Skeletal muscle satellite cell (primary cell): Measurements from ENCODE around the gene SPATA2L. TPM values are rescaled to one million over a fixed set of nuclear protein-coding genes. Genes with fewer than 3 reads are reported as not detected.
A peak's percentile ranks its signal among the peaks of the same experiment; 100 is the strongest.

ENCODE experiments used
- H3K27me3 ChIP-seq: 2 replicates; pipeline ENCODE4 v1.7.0; 2013; ENCODE audit warnings: low read length; ENCODE audit not compliant: control insufficient read depth, insufficient read depth
- H3K36me3 ChIP-seq: 2 replicates; pipeline ENCODE4 v1.7.0; 2013; ENCODE audit warnings: mild to moderate bottlenecking, control low read depth, low read length; ENCODE audit not compliant: insufficient read depth
- H3K4me1 ChIP-seq: 2 replicates; pipeline ENCODE4 v1.7.0; 2013; ENCODE audit warnings: low read length; ENCODE audit not compliant: control insufficient read depth, insufficient read depth
- H3K4me2 ChIP-seq: 2 replicates; pipeline ENCODE4 v1.7.0; 2013; ENCODE audit warnings: mild to moderate bottlenecking, low read length
- H3K4me3 ChIP-seq: 2 replicates; pipeline ENCODE4 v1.7.0; 2013; ENCODE audit warnings: low read length
- H3K9ac ChIP-seq: 2 replicates; pipeline ENCODE4 v1.7.0; 2013; ENCODE audit warnings: mild to moderate bottlenecking, low read depth, low read length, moderate library complexity
- H3K9me3 ChIP-seq: replicated peaks from 2 replicates; pipeline ENCODE4 v1.7.0; 2013; ENCODE audit warnings: mild to moderate bottlenecking, control low read depth, low read length
- total RNA-seq: library from RNA; depleted of rRNA; stranded (reverse); fragments of >200 nt; gene quantifications from 2 replicates; pipeline ENCODE4 v1.2.3, GENCODE V29; 2012; rRNA removed

The SPATA2L gene, protein sequence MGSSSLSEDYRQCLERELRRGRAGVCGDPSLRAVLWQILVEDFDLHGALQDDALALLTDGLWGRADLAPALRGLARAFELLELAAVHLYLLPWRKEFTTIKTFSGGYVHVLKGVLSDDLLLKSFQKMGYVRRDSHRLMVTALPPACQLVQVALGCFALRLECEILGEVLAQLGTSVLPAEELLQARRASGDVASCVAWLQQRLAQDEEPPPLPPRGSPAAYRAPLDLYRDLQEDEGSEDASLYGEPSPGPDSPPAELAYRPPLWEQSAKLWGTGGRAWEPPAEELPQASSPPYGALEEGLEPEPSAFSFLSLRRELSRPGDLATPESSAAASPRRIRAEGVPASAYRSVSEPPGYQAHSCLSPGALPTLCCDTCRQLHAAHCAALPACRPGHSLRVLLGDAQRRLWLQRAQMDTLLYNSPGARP
- 14.2 and 18.8 TPM in 2 replicates for total RNA-seq

DNA sequence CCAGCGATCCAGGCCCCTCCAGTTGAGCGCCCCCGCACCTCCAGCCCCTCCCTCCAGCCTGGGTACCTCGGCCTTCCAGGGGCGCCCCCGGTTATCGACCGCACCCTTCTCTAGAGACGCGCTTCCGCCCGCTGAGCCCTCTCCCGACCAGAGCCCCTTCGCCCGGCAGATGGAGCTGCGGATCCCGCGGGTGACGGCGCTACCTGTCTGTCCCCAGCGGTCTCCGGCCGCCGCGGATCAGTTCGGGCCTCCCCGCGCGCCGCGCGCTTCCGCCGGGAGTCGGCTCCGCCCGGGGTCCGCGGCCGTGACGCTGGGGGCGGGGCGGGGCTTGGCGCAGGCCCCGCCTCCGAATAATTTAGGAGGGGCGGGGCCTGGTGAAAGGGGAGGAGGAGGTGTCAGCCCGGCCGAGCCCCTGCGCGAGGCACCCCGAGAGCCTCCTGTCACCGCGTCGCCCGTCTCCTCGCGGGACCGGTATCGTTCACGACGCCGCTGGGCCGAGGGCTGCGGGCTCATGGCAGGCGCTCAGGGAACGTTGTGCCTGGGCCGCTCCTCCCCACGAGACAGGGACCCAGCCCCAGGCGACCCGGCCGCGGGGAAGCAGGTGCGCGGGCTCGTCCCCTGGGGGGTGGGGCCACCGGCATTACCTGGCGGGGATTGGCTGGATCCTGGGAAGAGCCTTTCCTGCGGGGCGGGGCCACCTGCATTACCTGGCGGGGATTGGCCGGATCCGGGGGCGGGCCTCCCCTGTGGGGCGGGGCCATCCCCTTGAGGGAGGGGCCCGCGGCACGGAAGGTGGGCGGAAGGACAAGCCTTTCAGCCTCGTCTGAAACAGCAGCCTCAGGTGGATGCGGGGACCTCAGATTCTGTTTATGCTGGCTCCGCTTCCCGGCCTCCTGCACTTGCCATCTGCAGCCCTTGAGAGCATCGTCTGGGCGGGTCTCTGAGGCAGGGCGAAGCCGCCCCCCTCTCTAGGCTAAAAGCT, at the start of gene SPATA2L:
Gene SPATA2L, minus strand, starts transcription at position 281 of the 982 bp plus-strand sequence. CDS start 473 bp downstream, outside the sequence.
- Histone ChIP-seq H3K9me3 (no peaks in the 10 kb centered on the region), H3K9ac (peak within 1 kb of the TSS; percentile 84), H3K27me3 (no peaks in the 10 kb centered on the region), H3K4me3 (peak within 1 kb of the TSS; percentile 88), H3K4me1 (peaks cover 26% of the 10 kb centered on the region), H3K36me3 (peaks cover 8% of the 10 kb centered on the region), H3K4me2 (peak within 1 kb of the TSS; percentile 89)

DNA sequence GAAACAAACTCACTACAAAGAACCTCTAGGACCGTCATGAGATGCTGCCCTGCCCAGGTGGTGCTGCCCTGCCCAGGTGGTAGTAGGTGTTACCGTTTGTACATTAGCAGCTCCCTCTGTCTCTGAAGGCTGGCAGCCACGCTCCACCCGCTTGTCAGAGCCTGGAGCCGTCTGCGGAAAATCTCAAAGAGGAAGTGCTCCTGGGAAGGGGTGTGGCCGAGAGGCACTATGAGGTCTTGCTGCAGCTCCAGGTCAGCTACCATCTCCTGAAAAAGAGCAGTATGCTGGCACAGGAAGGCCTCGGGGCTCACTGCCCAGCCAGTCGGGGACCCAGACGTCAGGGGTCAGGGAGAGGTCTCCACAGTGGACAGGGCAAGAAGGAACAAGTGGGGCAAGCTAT, 48.1 kb upstream of the SPATA2L start:
- Histone ChIP-seq H3K4me2 (no peak overlapping the region), H3K9ac (no peak overlapping the region), H3K36me3 (peaks cover 19% of the 10 kb centered on the region), H3K27me3 (no peaks in the 10 kb centered on the region), H3K9me3 (no peaks in the 10 kb centered on the region), H3K4me3 (no peak overlapping the region), H3K4me1 (no peaks in the 10 kb centered on the region)

DNA sequence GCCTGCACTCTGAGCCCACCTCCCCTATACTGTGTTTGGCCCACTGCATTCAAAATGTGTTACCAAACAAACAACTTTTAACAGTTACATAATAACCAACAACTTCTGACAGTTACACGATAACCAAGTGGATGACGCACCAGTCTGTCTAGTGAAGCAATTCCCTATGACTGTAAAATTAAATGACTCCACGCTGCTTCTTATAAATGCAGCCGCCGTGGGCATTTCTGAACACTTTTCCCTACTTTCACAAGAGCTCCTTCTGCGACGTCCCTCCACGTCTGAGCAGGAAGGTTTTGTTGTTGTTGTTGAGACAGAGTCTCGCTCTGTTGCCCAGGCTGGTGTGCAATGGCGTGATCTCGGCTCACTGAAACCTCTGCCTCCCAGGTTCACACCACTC, 47.4 kb upstream of the SPATA2L start:
- Histone ChIP-seq H3K36me3 (peaks cover 23% of the 10 kb centered on the region), H3K4me3 (no peak overlapping the region), H3K9ac (no peak overlapping the region), H3K9me3 (no peaks in the 10 kb centered on the region), H3K27me3 (no peaks in the 10 kb centered on the region), H3K4me2 (no peak overlapping the region), H3K4me1 (no peaks in the 10 kb centered on the region)

DNA sequence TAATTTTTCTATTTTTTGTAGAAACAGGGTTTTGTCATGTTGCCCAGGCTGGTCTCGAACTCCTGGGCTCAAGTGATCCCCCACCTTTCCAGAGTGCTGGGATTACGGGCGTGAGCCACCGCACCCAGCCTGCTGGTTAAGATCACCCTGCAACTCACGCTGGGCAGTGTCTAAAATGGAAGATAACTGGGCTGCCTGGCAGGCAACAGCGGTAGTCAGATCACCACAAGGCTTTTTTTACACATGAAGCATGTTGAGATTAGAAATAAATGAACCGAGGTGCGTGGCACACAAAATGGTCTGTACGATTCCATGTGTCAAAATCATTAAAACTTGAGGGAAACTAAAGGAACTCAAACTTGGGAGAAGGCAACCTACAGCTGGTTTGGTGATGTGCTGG, 46.6 kb upstream of the SPATA2L start:
- no peak overlapping the region for H3K4me3 ChIP-seq
- no peaks in the 10 kb centered on the region for H3K27me3 ChIP-seq
- H3K4me2 ChIP-seq, result no peak overlapping the region
- no peaks in the 10 kb centered on the region for H3K9me3 ChIP-seq
- peaks cover 23% of the 10 kb centered on the region for H3K36me3 ChIP-seq
- no peak overlapping the region for H3K9ac ChIP-seq
- H3K4me1 ChIP-seq, result no peaks in the 10 kb centered on the region

DNA sequence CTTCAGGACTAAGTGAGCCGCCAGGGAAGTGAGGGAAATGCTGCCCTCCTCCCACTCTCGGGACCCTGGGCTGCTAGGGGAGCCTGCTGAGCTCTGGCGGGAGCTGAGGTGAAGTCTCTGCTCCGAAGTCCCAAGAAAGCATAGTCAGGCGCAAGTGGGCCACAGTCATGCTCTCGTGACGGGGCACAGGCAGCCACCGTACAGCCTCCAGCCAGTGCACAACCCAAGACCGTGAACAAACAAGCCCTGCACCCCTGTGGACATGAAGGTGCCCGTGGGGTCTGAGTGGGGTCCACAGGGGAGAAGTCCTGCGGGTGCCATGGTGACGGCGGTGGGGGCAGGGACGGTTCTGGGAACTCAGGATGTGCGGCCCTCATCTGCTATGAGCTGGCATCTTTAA, 44.5 kb upstream of the SPATA2L start:
- Histone ChIP-seq H3K4me3 (no peak overlapping the region), H3K27me3 (no peaks in the 10 kb centered on the region), H3K9ac (no peak overlapping the region), H3K9me3 (no peaks in the 10 kb centered on the region), H3K4me1 (no peaks in the 10 kb centered on the region), H3K36me3 (peaks cover 25% of the 10 kb centered on the region), H3K4me2 (no peak overlapping the region)

DNA sequence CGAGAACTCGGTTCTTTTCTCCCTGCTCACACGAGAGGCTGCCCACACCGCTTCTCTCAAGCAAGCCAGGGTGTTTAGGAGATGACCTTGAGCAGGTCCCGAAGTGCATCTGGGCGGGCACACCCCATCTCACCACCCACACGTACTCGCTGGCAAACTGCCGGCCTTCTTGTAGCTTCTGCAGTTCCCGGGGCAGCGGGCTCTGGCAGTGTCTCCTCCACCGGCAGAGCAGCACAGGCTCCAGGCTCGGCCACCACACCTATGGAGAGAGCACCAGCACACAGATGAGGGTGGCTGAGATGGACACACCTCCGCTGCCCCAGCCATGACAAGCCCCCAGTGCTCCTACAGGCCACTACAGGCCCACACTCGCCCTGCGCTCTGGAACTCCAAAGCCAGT, 43.3 kb upstream of the SPATA2L start:
- H3K4me2 ChIP-seq, result no peak overlapping the region
- H3K4me1 ChIP-seq, result no peaks in the 10 kb centered on the region
- H3K36me3 ChIP-seq, result peaks cover 30% of the 10 kb centered on the region
- H3K27me3 ChIP-seq, result no peaks in the 10 kb centered on the region
- no peak overlapping the region for H3K9ac ChIP-seq
- H3K4me3 ChIP-seq, result no peak overlapping the region
- H3K9me3 ChIP-seq, result no peaks in the 10 kb centered on the region

DNA sequence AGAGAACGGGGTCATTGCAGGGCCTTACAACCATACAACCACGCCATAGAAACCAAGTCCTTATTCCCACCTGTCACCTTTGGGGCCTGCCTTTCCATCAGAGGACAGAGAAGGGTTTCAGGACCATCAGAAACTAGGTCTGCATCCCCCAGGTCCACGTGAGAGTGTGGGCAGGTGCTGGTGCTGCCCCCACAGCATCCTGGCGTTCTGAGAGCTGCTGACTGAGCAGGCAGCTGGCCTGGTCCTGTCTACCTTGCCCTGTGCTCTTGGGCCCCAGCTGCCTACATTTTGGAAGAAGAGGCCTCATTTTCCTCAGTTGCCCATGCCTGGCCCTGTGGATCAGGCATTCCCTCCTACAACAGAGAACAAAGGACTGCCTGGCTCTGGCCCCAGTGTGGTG, 41.4 kb upstream of the SPATA2L start:
- H3K4me1 ChIP-seq, result no peaks in the 10 kb centered on the region
- no peak overlapping the region for H3K4me2 ChIP-seq
- no peaks in the 10 kb centered on the region for H3K9me3 ChIP-seq
- no peak overlapping the region for H3K4me3 ChIP-seq
- no peak overlapping the region for H3K9ac ChIP-seq
- no peaks in the 10 kb centered on the region for H3K27me3 ChIP-seq
- peaks cover 39% of the 10 kb centered on the region for H3K36me3 ChIP-seq

DNA sequence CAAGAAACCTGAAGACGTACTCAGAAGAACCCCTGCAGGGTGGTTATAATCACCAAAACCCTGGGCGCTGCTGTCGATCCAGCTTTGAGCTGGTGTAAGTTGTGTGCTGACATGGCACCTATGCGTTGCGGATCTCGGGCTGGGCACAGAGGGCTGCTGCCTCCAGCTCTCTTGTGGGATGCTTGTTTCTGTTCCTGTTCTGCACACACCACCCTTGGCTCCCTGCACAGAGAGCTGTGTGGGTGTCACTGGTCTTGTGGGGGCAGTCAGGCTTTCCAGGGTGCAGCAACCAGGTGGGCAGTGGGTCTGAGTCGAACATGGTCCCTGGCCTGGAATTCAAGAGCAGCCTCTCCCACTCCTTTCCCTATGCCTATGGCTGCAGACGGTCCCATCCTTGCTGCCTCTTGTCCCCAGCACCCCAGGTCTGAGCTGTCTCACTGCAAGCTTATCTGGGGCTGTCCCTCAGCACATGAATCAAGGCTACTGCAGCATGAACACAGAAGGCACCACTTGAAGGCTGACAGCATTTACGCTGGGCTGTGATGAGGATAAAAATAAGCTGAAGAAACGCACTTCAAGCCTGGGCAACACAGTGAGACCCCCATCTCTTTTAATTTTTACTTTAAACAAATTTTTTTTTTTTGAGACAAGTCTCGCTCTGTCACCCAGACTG, 40.0 kb upstream of the SPATA2L start:
- Histone ChIP-seq H3K4me3 (no peak overlapping the region), H3K9ac (no peak overlapping the region), H3K4me2 (no peak overlapping the region), H3K9me3 (no peaks in the 10 kb centered on the region), H3K4me1 (no peaks in the 10 kb centered on the region), H3K36me3 (peaks cover 47% of the 10 kb centered on the region), H3K27me3 (no peaks in the 10 kb centered on the region)

DNA sequence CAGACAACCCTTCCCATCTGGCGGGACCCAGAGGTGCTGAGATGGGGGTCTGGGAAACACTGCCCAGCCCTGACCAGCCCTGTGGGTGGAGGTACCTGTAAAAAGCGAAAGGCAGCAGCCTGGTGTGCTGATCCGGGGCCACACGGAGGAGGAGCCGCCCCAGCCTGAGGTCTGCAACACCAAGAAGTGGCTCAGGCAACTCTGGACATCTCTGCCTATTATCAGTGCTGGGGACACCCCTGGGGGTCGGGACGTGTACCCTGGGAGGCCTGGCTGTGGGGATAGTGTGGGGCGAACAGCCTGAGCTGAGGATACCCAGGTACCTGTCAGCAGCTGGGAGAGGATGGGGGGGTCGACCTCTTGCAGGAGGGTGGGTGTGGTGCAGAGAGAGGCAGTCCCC, 37.9 kb upstream of the SPATA2L start:
- Histone ChIP-seq H3K4me1 (no peaks in the 10 kb centered on the region), H3K4me3 (no peak overlapping the region), H3K27me3 (no peaks in the 10 kb centered on the region), H3K9me3 (no peaks in the 10 kb centered on the region), H3K4me2 (no peak overlapping the region), H3K9ac (no peak overlapping the region), H3K36me3 (peaks cover 54% of the 10 kb centered on the region)

DNA sequence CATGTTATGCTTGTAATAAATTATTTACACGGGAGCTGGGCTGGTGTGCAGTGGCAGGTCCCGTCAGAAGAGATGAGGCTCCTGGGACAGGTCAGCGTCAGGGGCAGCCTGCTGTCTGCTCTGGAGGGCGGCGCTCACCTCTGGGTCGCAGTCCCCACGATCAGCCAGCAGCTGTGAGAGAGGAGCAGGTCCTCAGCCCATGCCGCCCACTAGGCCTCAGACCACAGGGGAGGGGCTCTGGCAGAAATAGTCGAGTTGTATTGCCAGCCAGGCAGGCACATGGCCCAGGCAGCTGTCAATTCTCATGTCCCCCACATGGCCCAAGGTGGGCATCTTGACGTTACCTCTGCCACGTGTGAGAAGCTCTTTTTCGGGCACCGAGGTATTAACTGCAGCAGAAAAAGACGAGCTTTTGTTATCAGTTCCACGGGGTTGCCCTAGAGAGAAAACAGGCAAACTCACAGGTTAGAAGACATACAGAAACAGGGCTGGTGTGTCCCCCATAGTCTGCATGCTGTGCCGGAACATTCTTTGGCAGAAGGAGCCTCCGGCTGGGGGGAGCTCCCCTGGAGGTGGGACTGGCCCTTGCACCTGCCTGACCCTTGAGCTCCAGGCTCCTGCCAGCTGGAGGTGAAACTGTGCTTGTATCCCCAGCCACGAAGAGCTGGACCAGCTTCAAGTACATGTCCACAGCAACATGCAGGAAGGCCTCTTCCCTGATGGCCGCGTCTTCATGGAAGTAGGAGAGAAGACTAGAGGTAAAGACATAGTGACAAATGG, 37.2 kb upstream of the SPATA2L start:
- no peak overlapping the region for H3K9ac ChIP-seq
- H3K36me3 ChIP-seq, result peaks cover 55% of the 10 kb centered on the region
- H3K9me3 ChIP-seq, result no peaks in the 10 kb centered on the region
- no peaks in the 10 kb centered on the region for H3K4me1 ChIP-seq
- no peak overlapping the region for H3K4me2 ChIP-seq
- H3K4me3 ChIP-seq, result no peak overlapping the region
- H3K27me3 ChIP-seq, result no peaks in the 10 kb centered on the region

DNA sequence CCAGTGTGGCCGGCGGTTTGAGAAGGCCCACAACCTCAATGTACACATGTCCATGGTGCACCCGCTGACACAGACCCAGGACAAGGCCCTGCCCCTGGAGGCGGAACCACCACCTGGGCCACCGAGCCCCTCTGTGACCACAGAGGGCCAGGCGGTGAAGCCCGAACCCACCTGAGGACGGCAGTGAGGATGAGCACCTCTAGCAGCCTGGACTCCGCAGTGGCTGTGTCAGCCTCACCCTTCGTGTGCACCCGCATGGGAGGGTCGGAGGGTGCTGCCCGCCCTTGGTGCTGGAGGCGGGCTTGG, 36.5 kb upstream of the SPATA2L start:
- Histone ChIP-seq H3K9me3 (no peaks in the 10 kb centered on the region), H3K27me3 (no peaks in the 10 kb centered on the region), H3K4me3 (no peak overlapping the region), H3K36me3 (peaks cover 62% of the 10 kb centered on the region), H3K4me2 (no peak overlapping the region), H3K4me1 (no peaks in the 10 kb centered on the region), H3K9ac (no peak overlapping the region)
